PC-3 (cell line): Measurements from ENCODE around the gene ATP13A5. TPM values are rescaled to one million over a fixed set of nuclear protein-coding genes. Genes with fewer than 3 reads are reported as not detected.

Experiments used
- ATAC-seq: fragments of 200-7000 bp; cut with Tn5 transposase; 2 replicates; pipeline ENCODE4 v1.9.1; 2020; ENCODE audit warnings: mild to moderate bottlenecking, moderate library complexity
- BruUV-seq: library from RNA; stranded (reverse); fragments of 400-500 nt; replicated peaks from 2 replicates; lab custom pipeline; 2021; lab: Mats Ljungman, UMichigan
- CTCF ChIA-PET: fragments of 300-600 bp; sonication (Branson Sonifier 250); formaldehyde crosslinking; loops from one replicate; lab custom pipeline; 2022; ENCODE audit warnings: antibody characterized with exemption; lab: Charles Lee
- POLR2A ChIA-PET: fragments of 300-600 bp; sonication (Branson Sonifier 250); formaldehyde crosslinking; loops from one replicate; lab custom pipeline; 2022; ENCODE audit warnings: antibody characterized with exemption; ENCODE audit not compliant: unreplicated experiment; lab: Charles Lee
- DNase-seq: peaks from one replicate; pipeline ENCODE4 v3.0.0-alpha.2; 2015
- H2AFZ ChIP-seq: fragments of 300-600 bp; sonication (generic); 2 replicates; pipeline ENCODE4 v1.6.0; 2016; ENCODE audit warnings: antibody characterized with exemption, low read length
- H3F3A ChIP-seq: fragments of 300-600 bp; sonication (generic); one replicate; pipeline ENCODE4 v1.6.0; 2017; ENCODE audit warnings: antibody characterized with exemption, low read length, control low read depth, mild to moderate bottlenecking; ENCODE audit not compliant: unreplicated experiment
- H3K27ac ChIP-seq: fragments of 300-600 bp; sonication (generic); 2 replicates; pipeline ENCODE4 v1.5.1; 2016; ENCODE audit warnings: mild to moderate bottlenecking, low read length
- H3K27me3 ChIP-seq: fragments of 300-600 bp; sonication (generic); 2 replicates; pipeline ENCODE4 v1.6.1; 2016; ENCODE audit warnings: low read length, mixed read lengths
- H3K36me3 ChIP-seq: fragments of 300-600 bp; sonication (generic); 2 replicates; pipeline ENCODE4 v1.6.1; 2016; ENCODE audit warnings: low read depth, mixed run types, low read length, mixed read lengths
- H3K4me1 ChIP-seq: fragments of 300-600 bp; sonication (generic); 2 replicates; pipeline ENCODE4 v1.5.1; 2016; ENCODE audit warnings: low read length; ENCODE audit not compliant: insufficient read depth
- H3K4me2 ChIP-seq: fragments of 300-600 bp; sonication (generic); 2 replicates; pipeline ENCODE4 v1.6.0; 2016; ENCODE audit warnings: low read length
- H3K4me3 ChIP-seq: fragments of 300-600 bp; sonication (generic); 2 replicates; pipeline ENCODE4 v1.5.1; 2016; ENCODE audit warnings: mild to moderate bottlenecking, low read length, mixed read lengths
- H3K79me2 ChIP-seq: fragments of 300-600 bp; sonication (generic); 2 replicates; pipeline ENCODE4 v1.6.1; 2017; ENCODE audit warnings: low read length, mixed read lengths
- H3K9ac ChIP-seq: fragments of 300-600 bp; sonication (generic); 2 replicates; pipeline ENCODE4 v1.6.0; 2016; ENCODE audit warnings: mild to moderate bottlenecking, low read length
- H3K9me2 ChIP-seq: fragments of 300-600 bp; sonication (generic); replicated peaks from 2 replicates; pipeline ENCODE4 v1.6.1; 2016; ENCODE audit warnings: mixed run types, low read length, mixed read lengths
- H3K9me3 ChIP-seq: fragments of 300-600 bp; sonication (generic); 2 replicates; pipeline ENCODE4 v1.6.1; 2016; ENCODE audit warnings: low read length, mixed read lengths
- H4K20me1 ChIP-seq: fragments of 300-600 bp; sonication (generic); 2 replicates; pipeline ENCODE4 v1.6.1; 2016; ENCODE audit warnings: low read length, mixed read lengths
- CTCF ChIP-seq: fragments of 300-600 bp; sonication (generic); conservative IDR thresholded peaks from 2 replicates; pipeline ENCODE4 v1.5.1; 2017; ENCODE audit warnings: antibody characterized with exemption, low read depth, mild to moderate bottlenecking, low read length
- EZH2 ChIP-seq: fragments of 300-600 bp; sonication (generic); IDR thresholded peaks from one replicate; pipeline ENCODE4 v1.6.1; 2017; ENCODE audit warnings: antibody characterized with exemption, mild to moderate bottlenecking, low read length; ENCODE audit not compliant: unreplicated experiment
- EZH2phosphoT487 ChIP-seq: fragments of 300-600 bp; sonication (generic); IDR thresholded peaks from 2 replicates; pipeline ENCODE4 v1.6.1; 2018; ENCODE audit warnings: mild to moderate bottlenecking, antibody characterized with exemption, low read length, borderline replicate concordance
- intact Hi-C: fragments of 100-400 bp; cut with micrococcal nuclease; formaldehyde crosslinking; loops from 2 replicates; pipeline ENCODE4 v1.9.0; 2023
- total RNA-seq: library from RNA; depleted of rRNA; stranded (reverse); fragments of >200 nt; gene quantifications from 2 replicates; pipeline ENCODE4 v1.2.3, GENCODE V29; 2014

ATP13A5 gene
- total RNA-seq, 1 experiment from 2014 or later, result not detected

GRCh38 chr3:193388361-193388760, 9.8 kb upstream of the ATP13A5 start:
- H4K20me1 ChIP-seq, result no peaks in the 10 kb centered on the region

GRCh38 chr3:193387596-193387995, 9.0 kb upstream of the ATP13A5 start:
- H3K4me1 ChIP-seq, result no peaks in the 10 kb centered on the region
- H3K4me3 ChIP-seq, result no peak overlapping the region
- no peak for DNase-seq
- intact Hi-C loops, result no loop called here
- TF ChIP-seq EZH2 (no peak), EZH2phosphoT487 (no peak), CTCF (no peak)
- no peaks in the 10 kb centered on the region for H3K9me3 ChIP-seq
- no peaks in the 10 kb centered on the region for H3K79me2 ChIP-seq
- ATAC-seq, result no peak
- no peaks in the 10 kb centered on the region for H4K20me1 ChIP-seq
- H3K36me3 ChIP-seq, result no peaks in the 10 kb centered on the region
- H3K27ac ChIP-seq, result no peak overlapping the region
- ChIA-PET CTCF (no interaction called here), POLR2A (no interaction called here)
- no peak overlapping the region for H3K9ac ChIP-seq
- H2AFZ ChIP-seq, result no peak overlapping the region
- no TSS peak for BruUV-seq
- no peaks in the 10 kb centered on the region for H3F3A ChIP-seq
- no peaks in the 10 kb centered on the region for H3K9me2 ChIP-seq
- no peak overlapping the region for H3K4me2 ChIP-seq
- peaks cover 64% of the 10 kb centered on the region for H3K27me3 ChIP-seq

More at GRCh38 chr3:193388361-193388760, 9.8 kb upstream of the ATP13A5 start:
- Histone ChIP-seq H3F3A (no peaks in the 10 kb centered on the region), H3K79me2 (no peaks in the 10 kb centered on the region), H3K27ac (no peak overlapping the region), H3K9ac (no peak overlapping the region), H3K9me3 (no peaks in the 10 kb centered on the region), H3K4me3 (no peak overlapping the region), H3K27me3 (peaks cover 57% of the 10 kb centered on the region), H3K36me3 (no peaks in the 10 kb centered on the region), H3K9me2 (no peaks in the 10 kb centered on the region), H3K4me2 (no peak overlapping the region), H3K4me1 (no peaks in the 10 kb centered on the region), H2AFZ (no peak overlapping the region)
- POLR2A ChIA-PET, result no interaction called here
- no TSS peak for BruUV-seq
- no peak for ATAC-seq
- TF ChIP-seq EZH2phosphoT487 (no peak), CTCF (no peak), EZH2 (no peak)
- intact Hi-C loops, result no loop called here
- CTCF ChIA-PET, result no interaction called here
- no peak for DNase-seq

GRCh38 chr3:193377591-193377990, 962 bp downstream of the ATP13A5 start:
- no peaks in the 10 kb centered on the region for H3K4me1 ChIP-seq
- no peaks in the 10 kb centered on the region for H3K9me3 ChIP-seq
- peaks cover 67% of the 10 kb centered on the region for H3K27me3 ChIP-seq
- TF ChIP-seq CTCF, result no peak
- TF ChIP-seq EZH2, result no peak
- TF ChIP-seq EZH2phosphoT487, result no peak
- CTCF ChIA-PET, result no interaction called here
- H3K36me3 ChIP-seq, result no peaks in the 10 kb centered on the region
- no TSS peak for BruUV-seq
- no peaks in the 10 kb centered on the region for H4K20me1 ChIP-seq
- no peaks in the 10 kb centered on the region for H3F3A ChIP-seq
- intact Hi-C loops, result no loop called here
- H3K27ac ChIP-seq, result no peak overlapping the region
- no peak overlapping the region for H3K9ac ChIP-seq
- H3K4me3 ChIP-seq, result no peak overlapping the region
- H3K9me2 ChIP-seq, result no peaks in the 10 kb centered on the region
- ATAC-seq (no peak), DNase-seq (no peak)
- no peak overlapping the region for H2AFZ ChIP-seq
- no peaks in the 10 kb centered on the region for H3K79me2 ChIP-seq
- POLR2A ChIA-PET, result no interaction called here
- H3K4me2 ChIP-seq, result no peak overlapping the region
